PC-3 (cell line): Measurements from ENCODE around the gene ZNF524. TPM values are rescaled to one million over a fixed set of nuclear protein-coding genes. Genes with fewer than 3 reads are reported as not detected.

Source experiments
- ATAC-seq: fragments of 200-7000 bp; cut with Tn5 transposase; 2 replicates; pipeline ENCODE4 v1.9.1; 2020; ENCODE audit warnings: mild to moderate bottlenecking, moderate library complexity
- BruUV-seq: library from RNA; stranded (reverse); fragments of 400-500 nt; replicated peaks from 2 replicates; lab custom pipeline; 2021; lab: Mats Ljungman, UMichigan
- CTCF ChIA-PET: fragments of 300-600 bp; sonication (Branson Sonifier 250); formaldehyde crosslinking; loops from one replicate; lab custom pipeline; 2022; ENCODE audit warnings: antibody characterized with exemption; lab: Charles Lee
- POLR2A ChIA-PET: fragments of 300-600 bp; sonication (Branson Sonifier 250); formaldehyde crosslinking; loops from one replicate; lab custom pipeline; 2022; ENCODE audit warnings: antibody characterized with exemption; ENCODE audit not compliant: unreplicated experiment; lab: Charles Lee
- DNase-seq: peaks from one replicate; pipeline ENCODE4 v3.0.0-alpha.2; 2015
- H2AFZ ChIP-seq: fragments of 300-600 bp; sonication (generic); 2 replicates; pipeline ENCODE4 v1.6.0; 2016; ENCODE audit warnings: antibody characterized with exemption, low read length
- H3F3A ChIP-seq: fragments of 300-600 bp; sonication (generic); one replicate; pipeline ENCODE4 v1.6.0; 2017; ENCODE audit warnings: antibody characterized with exemption, low read length, control low read depth, mild to moderate bottlenecking; ENCODE audit not compliant: unreplicated experiment
- H3K27ac ChIP-seq: fragments of 300-600 bp; sonication (generic); 2 replicates; pipeline ENCODE4 v1.5.1; 2016; ENCODE audit warnings: mild to moderate bottlenecking, low read length
- H3K27me3 ChIP-seq: fragments of 300-600 bp; sonication (generic); 2 replicates; pipeline ENCODE4 v1.6.1; 2016; ENCODE audit warnings: low read length, mixed read lengths
- H3K36me3 ChIP-seq: fragments of 300-600 bp; sonication (generic); 2 replicates; pipeline ENCODE4 v1.6.1; 2016; ENCODE audit warnings: low read depth, mixed run types, low read length, mixed read lengths
- H3K4me1 ChIP-seq: fragments of 300-600 bp; sonication (generic); 2 replicates; pipeline ENCODE4 v1.5.1; 2016; ENCODE audit warnings: low read length; ENCODE audit not compliant: insufficient read depth
- H3K4me2 ChIP-seq: fragments of 300-600 bp; sonication (generic); 2 replicates; pipeline ENCODE4 v1.6.0; 2016; ENCODE audit warnings: low read length
- H3K4me3 ChIP-seq: fragments of 300-600 bp; sonication (generic); 2 replicates; pipeline ENCODE4 v1.5.1; 2016; ENCODE audit warnings: mild to moderate bottlenecking, low read length, mixed read lengths
- H3K79me2 ChIP-seq: fragments of 300-600 bp; sonication (generic); 2 replicates; pipeline ENCODE4 v1.6.1; 2017; ENCODE audit warnings: low read length, mixed read lengths
- H3K9ac ChIP-seq: fragments of 300-600 bp; sonication (generic); 2 replicates; pipeline ENCODE4 v1.6.0; 2016; ENCODE audit warnings: mild to moderate bottlenecking, low read length
- H3K9me2 ChIP-seq: fragments of 300-600 bp; sonication (generic); replicated peaks from 2 replicates; pipeline ENCODE4 v1.6.1; 2016; ENCODE audit warnings: mixed run types, low read length, mixed read lengths
- H3K9me3 ChIP-seq: fragments of 300-600 bp; sonication (generic); 2 replicates; pipeline ENCODE4 v1.6.1; 2016; ENCODE audit warnings: low read length, mixed read lengths
- H4K20me1 ChIP-seq: fragments of 300-600 bp; sonication (generic); 2 replicates; pipeline ENCODE4 v1.6.1; 2016; ENCODE audit warnings: low read length, mixed read lengths
- CTCF ChIP-seq: fragments of 300-600 bp; sonication (generic); conservative IDR thresholded peaks from 2 replicates; pipeline ENCODE4 v1.5.1; 2017; ENCODE audit warnings: antibody characterized with exemption, low read depth, mild to moderate bottlenecking, low read length
- EZH2 ChIP-seq: fragments of 300-600 bp; sonication (generic); IDR thresholded peaks from one replicate; pipeline ENCODE4 v1.6.1; 2017; ENCODE audit warnings: antibody characterized with exemption, mild to moderate bottlenecking, low read length; ENCODE audit not compliant: unreplicated experiment
- EZH2phosphoT487 ChIP-seq: fragments of 300-600 bp; sonication (generic); IDR thresholded peaks from 2 replicates; pipeline ENCODE4 v1.6.1; 2018; ENCODE audit warnings: mild to moderate bottlenecking, antibody characterized with exemption, low read length, borderline replicate concordance
- intact Hi-C: fragments of 100-400 bp; cut with micrococcal nuclease; formaldehyde crosslinking; loops from 2 replicates; pipeline ENCODE4 v1.9.0; 2023
- total RNA-seq: library from RNA; depleted of rRNA; stranded (reverse); fragments of >200 nt; gene quantifications from 2 replicates; pipeline ENCODE4 v1.2.3, GENCODE V29; 2014

Gene ZNF524
- total RNA-seq, 1 experiment from 2014 or later: 27.7 TPM

- no peaks in the 10 kb centered on the region for H3F3A ChIP-seq
- no peaks in the 10 kb centered on the region for H4K20me1 ChIP-seq
- H2AFZ ChIP-seq: peak overlapping the region; percentile 98
- peak overlapping the region; percentile 98 for H3K9ac ChIP-seq
- POLR2A ChIA-PET: no interaction called here
- CTCF ChIA-PET: no interaction called here
- no peaks in the 10 kb centered on the region; the same call in 1 of the 2 replicates for H3K36me3 ChIP-seq
- no peaks in the 10 kb centered on the region for H3K9me2 ChIP-seq
- ATAC-seq (peak; percentile 58), DNase-seq (peak; percentile 25)
- peak overlapping the region; percentile 88 for H3K4me2 ChIP-seq
- peaks cover 24% of the 10 kb centered on the region for H3K79me2 ChIP-seq
- TF ChIP-seq EZH2phosphoT487 (no peak), EZH2 (no peak), CTCF (no peak)
- intact Hi-C loops: loop anchor here (2.0 kb wide), 2 partner anchors 19 to 31 kb away; partner anchors contain the start of gene FIZ1
- H3K27me3 ChIP-seq: no peaks in the 10 kb centered on the region
- H3K27ac ChIP-seq: peak overlapping the region; percentile 60
- BruUV-seq: TSS peak; percentile 36
- H3K9me3 ChIP-seq: no peaks in the 10 kb centered on the region
- peak overlapping the region; percentile 93 for H3K4me3 ChIP-seq
- peaks cover 6% of the 10 kb centered on the region; the same call in 1 of the 2 replicates for H3K4me1 ChIP-seq
Observed at GRCh38 chr19:55579766-55580621, 20.1 kb upstream of the ZNF524 start.

- no peaks in the 10 kb centered on the region for H3F3A ChIP-seq
- peaks cover 6% of the 10 kb centered on the region; the same call in 1 of the 2 replicates for H3K4me1 ChIP-seq
- H3K27ac ChIP-seq: peak within 1 kb of the TSS; percentile 60
- ChIA-PET POLR2A (no interaction called here), CTCF (no interaction called here)
- no peaks in the 10 kb centered on the region for H3K27me3 ChIP-seq
- intact Hi-C loops: loop anchor here (2.0 kb wide), 2 partner anchors 18 to 32 kb away; partner anchors contain the start of gene FIZ1
- peak within 1 kb of the TSS; percentile 98 for H3K9ac ChIP-seq
- H3K4me2 ChIP-seq: peak within 1 kb of the TSS; percentile 88
- peak; percentile 92 for DNase-seq
- peak within 1 kb of the TSS; percentile 93 for H3K4me3 ChIP-seq
- no peaks in the 10 kb centered on the region for H3K9me3 ChIP-seq
- no peaks in the 10 kb centered on the region for H4K20me1 ChIP-seq
- TF ChIP-seq EZH2phosphoT487: no peak
- no peak for TF ChIP-seq EZH2
- TF ChIP-seq CTCF: no peak
- H3K36me3 ChIP-seq: no peaks in the 10 kb centered on the region; the same call in 1 of the 2 replicates
- peak within 1 kb of the TSS; percentile 98 for H2AFZ ChIP-seq
- no TSS peak for BruUV-seq
- H3K79me2 ChIP-seq: peaks cover 24% of the 10 kb centered on the region
- ATAC-seq: peak; percentile 78
- no peaks in the 10 kb centered on the region for H3K9me2 ChIP-seq
Observed at GRCh38 chr19:55580628-55581144, 19.4 kb upstream of the ZNF524 start, which contains the start of gene ZNF579. TSS of gene ZNF579 (minus strand) at chr19:55580848. CDS start at chr19:55579639, 1,209 bp downstream.
